ENCODE results near the gene HHAT. TPM values are rescaled to one million over a fixed set of nuclear protein-coding genes. Genes with fewer than 3 reads are reported as not detected.

The HHAT gene
- total and polyA plus RNA-seq, 3 donors from 2014 or later = 8.5 to 24.3 (median 23.8) TPM

DNA sequence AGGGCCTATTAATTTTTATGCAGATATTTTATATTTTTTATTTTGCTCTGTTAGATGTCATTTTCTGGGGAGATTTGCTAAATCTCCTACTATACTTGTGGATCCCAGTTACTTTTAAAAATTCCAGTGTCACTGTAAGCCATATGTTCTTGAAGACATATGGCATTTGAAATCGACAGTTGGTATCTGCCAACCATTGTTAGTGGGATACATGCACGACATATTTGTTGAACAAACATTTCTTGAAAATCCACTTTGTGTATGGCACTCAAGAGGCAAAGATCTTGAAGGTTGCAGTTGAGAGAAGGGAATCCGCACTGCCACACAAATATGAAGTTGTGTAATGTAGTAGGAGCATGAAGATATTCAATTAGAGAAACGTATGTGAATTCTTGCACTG, 287.7 kb downstream of the HHAT start:
- Histone ChIP-seq H3K36me3 (ENCODE audit: low read depth, missing control alignments) (no peaks in the 10 kb centered on the region), H3K4me3 (no peak overlapping the region), H3K27ac (no peak overlapping the region), H3K9me3 (no peaks in the 10 kb centered on the region), H3K4me1 (no peaks in the 10 kb centered on the region), H3K27me3 (no peaks in the 10 kb centered on the region)
- DNase-seq = no peak
- intact Hi-C loops (cut with DNase I; ENCODE audit: low total_unique reads) = no loop called here
- no peak for TF ChIP-seq POLR2A (IDR thresholded peaks at IDR 0.05)
- TF ChIP-seq, protein P1, sequence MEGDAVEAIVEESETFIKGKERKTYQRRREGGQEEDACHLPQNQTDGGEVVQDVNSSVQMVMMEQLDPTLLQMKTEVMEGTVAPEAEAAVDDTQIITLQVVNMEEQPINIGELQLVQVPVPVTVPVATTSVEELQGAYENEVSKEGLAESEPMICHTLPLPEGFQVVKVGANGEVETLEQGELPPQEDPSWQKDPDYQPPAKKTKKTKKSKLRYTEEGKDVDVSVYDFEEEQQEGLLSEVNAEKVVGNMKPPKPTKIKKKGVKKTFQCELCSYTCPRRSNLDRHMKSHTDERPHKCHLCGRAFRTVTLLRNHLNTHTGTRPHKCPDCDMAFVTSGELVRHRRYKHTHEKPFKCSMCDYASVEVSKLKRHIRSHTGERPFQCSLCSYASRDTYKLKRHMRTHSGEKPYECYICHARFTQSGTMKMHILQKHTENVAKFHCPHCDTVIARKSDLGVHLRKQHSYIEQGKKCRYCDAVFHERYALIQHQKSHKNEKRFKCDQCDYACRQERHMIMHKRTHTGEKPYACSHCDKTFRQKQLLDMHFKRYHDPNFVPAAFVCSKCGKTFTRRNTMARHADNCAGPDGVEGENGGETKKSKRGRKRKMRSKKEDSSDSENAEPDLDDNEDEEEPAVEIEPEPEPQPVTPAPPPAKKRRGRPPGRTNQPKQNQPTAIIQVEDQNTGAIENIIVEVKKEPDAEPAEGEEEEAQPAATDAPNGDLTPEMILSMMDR (IDR thresholded peaks at IDR 0.05) = no peak
- WGBS, 2 donors = 90 to 92% methylated on average over 4 of the region's 4 CpGs

DNA sequence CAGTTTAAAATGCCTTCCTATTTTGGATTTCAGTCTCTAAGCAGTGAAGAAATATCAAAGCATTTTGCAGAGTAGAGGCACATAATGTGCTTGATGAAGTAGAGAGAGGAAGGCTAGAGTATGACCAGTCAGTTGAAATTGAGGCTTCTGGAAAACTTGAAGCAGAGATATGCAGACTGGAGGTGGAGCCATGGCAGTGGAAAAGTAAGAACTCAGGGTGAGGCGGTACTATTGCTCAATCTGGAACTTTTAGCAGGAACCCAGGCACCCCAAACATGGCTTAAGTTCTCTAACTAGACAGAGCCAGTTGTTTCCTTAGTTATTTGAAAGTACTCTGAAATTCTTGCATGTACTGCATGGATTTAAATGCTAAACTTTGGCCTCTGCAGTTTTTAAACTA, 288.6 kb downstream of the HHAT start:
- Histone ChIP-seq H3K9me3 (no peaks in the 10 kb centered on the region), H3K27me3 (no peaks in the 10 kb centered on the region), H3K27ac (no peak overlapping the region), H3K4me1 (no peaks in the 10 kb centered on the region), H3K4me3 (no peak overlapping the region), H3K36me3 (ENCODE audit: low read depth, missing control alignments) (no peaks in the 10 kb centered on the region)
- no peak for DNase-seq
- WGBS, 2 donors = 84 to 88% methylated on average over 1 of the region's 1 CpG
- TF ChIP-seq, protein P1 (IDR thresholded peaks at IDR 0.05) = no peak
- TF ChIP-seq POLR2A (IDR thresholded peaks at IDR 0.05) = no peak
- intact Hi-C loops (cut with DNase I; ENCODE audit: low total_unique reads) = no loop called here

DNA sequence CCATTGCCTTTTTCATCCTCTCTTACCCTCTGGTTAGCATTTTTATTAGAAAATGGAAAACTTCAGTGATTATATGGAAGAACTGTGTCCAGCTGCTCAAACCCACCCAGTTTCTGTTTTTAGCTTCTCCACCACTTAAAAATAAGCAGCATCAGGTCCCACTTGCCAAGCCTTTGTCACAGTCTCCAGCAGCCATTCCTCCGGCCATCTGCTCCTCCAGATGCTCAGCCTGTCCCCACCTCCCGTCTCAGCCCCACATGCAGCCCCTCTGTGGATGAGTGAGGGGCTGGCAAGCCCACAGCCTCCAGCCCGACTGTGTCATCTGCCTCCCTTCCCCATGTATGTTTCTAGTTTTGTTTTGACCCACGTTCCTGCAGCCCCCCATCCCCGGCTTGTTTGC, 289.7 kb downstream of the HHAT start:
- WGBS, 2 donors = 93 to 96% methylated on average over 5 of the region's 5 CpGs
- no peaks in the 10 kb centered on the region for H3K36me3 ChIP-seq (ENCODE audit: low read depth, missing control alignments)
- no peak overlapping the region for H3K27ac ChIP-seq
- no peaks in the 10 kb centered on the region for H3K27me3 ChIP-seq
- intact Hi-C loops (cut with DNase I; ENCODE audit: low total_unique reads) = no loop called here
- DNase-seq = no peak
- no peaks in the 10 kb centered on the region for H3K9me3 ChIP-seq
- H3K4me1 ChIP-seq = no peaks in the 10 kb centered on the region
- H3K4me3 ChIP-seq = no peak overlapping the region
- no peak for TF ChIP-seq POLR2A (IDR thresholded peaks at IDR 0.05)
- TF ChIP-seq, protein P1 (IDR thresholded peaks at IDR 0.05) = no peak

DNA sequence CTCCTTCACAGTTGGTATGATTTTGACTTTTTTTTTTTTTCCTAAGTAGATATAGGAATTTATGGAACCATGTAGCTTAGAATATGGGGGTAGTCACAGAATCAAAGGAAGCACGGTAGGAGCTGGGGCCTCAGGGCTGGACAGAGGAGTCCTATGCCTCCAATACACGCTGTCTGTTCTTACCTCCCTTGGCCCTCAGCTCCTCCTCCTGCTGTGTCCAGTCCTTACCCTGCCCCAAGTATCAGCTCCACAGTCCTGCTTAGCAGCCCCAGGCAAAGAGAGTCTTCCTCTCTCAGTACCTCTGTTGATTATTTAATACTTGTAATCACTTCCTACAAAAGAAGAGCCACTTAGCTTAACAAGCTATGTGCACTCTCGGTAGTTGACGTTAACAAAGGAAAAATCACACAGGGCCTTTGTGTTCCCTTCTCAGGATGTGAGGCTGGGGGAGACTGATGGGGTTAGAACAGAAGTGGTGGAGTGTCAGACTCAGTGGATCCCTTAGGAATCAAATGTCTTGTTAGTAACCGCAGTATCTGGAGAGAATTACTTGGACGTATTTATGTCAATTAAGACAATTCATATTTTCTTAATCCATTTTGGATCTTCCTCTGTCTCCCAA, 292.3 kb downstream of the HHAT start:
- DNase-seq = no peak
- Histone ChIP-seq H3K4me1 (no peaks in the 10 kb centered on the region), H3K4me3 (no peak overlapping the region), H3K27me3 (no peaks in the 10 kb centered on the region), H3K36me3 (ENCODE audit: low read depth, missing control alignments) (no peaks in the 10 kb centered on the region), H3K9me3 (no peaks in the 10 kb centered on the region), H3K27ac (no peak overlapping the region)
- intact Hi-C loops (cut with DNase I; ENCODE audit: low total_unique reads) = no loop called here
- TF ChIP-seq POLR2A (IDR thresholded peaks at IDR 0.05) = no peak
- TF ChIP-seq, protein P1 (IDR thresholded peaks at IDR 0.05) = no peak
- 91% methylated on average over 6 of the region's 6 CpGs for WGBS, 2 donors

DNA sequence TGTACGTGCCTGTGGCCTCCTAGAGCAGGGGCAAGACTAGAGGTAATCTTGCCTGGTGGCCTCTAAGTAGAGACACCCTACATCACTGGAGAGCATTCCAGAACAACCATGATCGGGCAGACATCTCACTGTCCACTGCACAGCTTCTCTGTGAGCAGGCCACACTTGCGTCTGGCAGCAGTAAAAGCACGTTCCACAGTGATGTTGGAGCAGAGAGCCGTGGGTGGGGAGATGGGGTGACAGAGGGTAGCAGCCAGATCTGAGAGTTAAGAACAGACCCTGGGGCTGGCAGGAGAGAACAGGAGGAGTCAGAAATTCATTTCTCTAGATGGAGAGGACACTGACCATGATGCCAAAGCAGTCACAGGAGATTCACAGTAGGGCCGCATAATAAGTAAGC, 293.0 kb downstream of the HHAT start:
- Histone ChIP-seq H3K4me3 (no peak overlapping the region), H3K9me3 (no peaks in the 10 kb centered on the region), H3K36me3 (ENCODE audit: low read depth, missing control alignments) (no peaks in the 10 kb centered on the region), H3K27me3 (no peaks in the 10 kb centered on the region), H3K4me1 (no peaks in the 10 kb centered on the region), H3K27ac (no peak overlapping the region)
- TF ChIP-seq, protein P1 (IDR thresholded peaks at IDR 0.05) = no peak
- no peak for TF ChIP-seq POLR2A (IDR thresholded peaks at IDR 0.05)
- intact Hi-C loops (cut with DNase I; ENCODE audit: low total_unique reads) = no loop called here
- DNase-seq = no peak
- WGBS, 2 donors = 88 to 94% methylated on average over 5 to 6 of the region's 6 CpGs

Data from testis (tissue), 3 donors.